NOMO-1 (cell line): ENCODE measurements around the gene KAT14.
A peak's percentile ranks its signal among the peaks of the same experiment; 100 is the strongest.
"Not testable (repeated sequence)": the region's sequence is repeated elsewhere in the genome, so short reads cannot be mapped to it uniquely, and the experiment has no call there.

ENCODE experiments used
- DNase-seq, 2 experiments: peaks; one replicate each; lab custom pipeline; 2025; ENCODE audit not compliant: unreplicated experiment in 2 of 2; lab: John Stamatoyannopoulos, UW

The KAT14 gene

DNA sequence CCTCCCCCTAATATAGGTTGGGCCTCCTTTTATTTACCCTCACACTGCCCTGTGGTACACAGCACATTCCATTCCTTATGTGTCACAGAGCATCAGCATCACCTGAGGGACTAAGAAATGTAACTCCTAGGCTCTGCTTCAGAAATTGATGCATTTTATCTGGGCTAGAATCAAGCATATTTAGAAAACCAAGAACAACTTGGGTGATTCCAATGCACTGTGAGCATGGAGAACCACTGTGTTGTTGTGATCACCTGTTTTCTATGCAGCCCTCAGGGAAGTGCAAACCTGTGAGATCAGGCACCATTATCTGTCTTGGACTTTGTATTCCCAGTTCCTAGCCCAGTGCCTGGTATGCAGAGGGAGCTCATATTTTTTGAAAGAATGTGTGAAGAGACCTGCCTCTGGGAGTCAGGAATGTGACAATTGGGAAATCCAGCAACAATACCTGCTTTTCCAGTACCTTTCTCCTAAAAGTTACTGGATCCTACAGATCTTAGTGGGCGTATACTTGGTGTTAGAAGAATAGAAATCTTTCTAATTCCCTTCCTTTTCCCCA is 7.0 kb downstream of the KAT14 start:
- no peak for DNase-seq

DNA sequence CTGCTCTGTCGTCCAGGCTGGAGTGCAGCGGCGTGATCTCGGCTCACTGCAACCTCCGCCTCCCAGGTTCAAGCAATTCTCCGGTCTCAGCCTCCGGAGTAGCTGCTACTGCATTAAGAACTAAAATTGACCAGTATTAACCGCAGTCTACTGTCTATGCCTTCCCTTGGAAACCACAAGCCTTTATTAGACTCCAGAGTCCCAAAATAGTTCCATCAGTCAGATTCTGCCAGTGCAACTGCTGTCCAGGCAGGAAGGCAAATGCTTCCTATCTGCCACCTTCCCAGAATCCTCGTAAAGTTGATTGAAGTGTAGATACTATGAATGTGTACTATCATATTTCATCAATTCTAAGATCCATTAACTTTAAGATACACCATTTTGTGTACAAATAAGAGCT is 16.7 kb downstream of the KAT14 start:
- DNase-seq, result no peak

DNA sequence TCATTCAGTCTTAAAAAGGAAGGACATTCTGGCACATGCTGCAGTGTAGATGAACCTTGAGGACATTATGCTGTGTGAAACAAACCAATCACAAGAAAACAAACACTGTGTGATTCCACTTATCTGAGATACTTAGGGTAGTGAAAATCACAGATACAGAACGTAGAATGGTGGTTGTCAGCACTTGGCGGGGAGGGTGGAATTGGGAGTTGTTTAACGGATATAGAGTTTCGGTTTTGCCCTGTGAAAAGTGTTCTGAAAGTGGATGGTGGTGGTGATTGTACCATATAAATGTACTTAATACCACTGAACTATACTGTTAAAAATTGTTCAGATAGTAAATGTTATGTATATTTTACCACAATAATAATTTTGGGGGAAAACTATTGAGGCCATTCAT is 18.4 kb downstream of the KAT14 start:
- DNase-seq, result no peak

DNA sequence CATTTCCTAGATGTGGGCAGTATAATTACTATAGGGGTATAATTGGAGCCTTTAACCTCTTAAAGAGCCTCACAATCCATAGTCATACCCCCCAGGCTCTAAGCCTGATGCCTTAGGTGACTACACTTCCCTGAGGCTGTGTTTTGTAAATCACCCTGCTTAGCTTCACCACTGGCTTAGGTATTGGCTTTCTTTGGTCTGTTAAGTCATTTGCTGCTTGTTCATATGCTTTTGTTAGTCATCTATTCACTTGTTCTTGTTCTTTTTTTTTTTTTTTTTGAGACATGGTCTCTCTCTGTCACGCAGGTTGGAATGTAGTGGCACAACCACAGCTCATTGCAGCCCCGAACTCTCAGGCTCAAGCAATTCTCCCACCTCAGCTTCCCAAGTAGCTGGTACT is 26.7 kb downstream of the KAT14 start:
- DNase-seq, result no peak

DNA sequence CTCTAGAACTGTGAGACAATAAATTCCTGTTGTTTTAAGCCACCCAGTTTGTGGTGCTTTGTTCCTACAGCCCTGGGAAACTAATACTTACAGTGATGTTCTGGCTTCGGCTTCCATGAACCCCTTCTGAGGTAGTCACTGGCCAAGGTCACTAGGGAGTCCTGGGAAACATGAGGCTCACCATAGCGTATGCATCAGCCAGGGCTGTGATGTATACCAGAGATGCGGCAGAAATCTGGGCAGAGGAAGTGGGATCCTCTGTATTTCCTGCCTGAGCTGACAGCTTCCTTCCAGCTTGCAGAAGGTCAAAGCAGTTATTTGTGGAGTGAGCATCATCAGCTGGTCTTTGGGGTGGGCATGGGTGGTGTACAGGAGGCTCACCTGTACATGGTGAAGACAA is 27.9 kb downstream of the KAT14 start:
- no peak for DNase-seq

DNA sequence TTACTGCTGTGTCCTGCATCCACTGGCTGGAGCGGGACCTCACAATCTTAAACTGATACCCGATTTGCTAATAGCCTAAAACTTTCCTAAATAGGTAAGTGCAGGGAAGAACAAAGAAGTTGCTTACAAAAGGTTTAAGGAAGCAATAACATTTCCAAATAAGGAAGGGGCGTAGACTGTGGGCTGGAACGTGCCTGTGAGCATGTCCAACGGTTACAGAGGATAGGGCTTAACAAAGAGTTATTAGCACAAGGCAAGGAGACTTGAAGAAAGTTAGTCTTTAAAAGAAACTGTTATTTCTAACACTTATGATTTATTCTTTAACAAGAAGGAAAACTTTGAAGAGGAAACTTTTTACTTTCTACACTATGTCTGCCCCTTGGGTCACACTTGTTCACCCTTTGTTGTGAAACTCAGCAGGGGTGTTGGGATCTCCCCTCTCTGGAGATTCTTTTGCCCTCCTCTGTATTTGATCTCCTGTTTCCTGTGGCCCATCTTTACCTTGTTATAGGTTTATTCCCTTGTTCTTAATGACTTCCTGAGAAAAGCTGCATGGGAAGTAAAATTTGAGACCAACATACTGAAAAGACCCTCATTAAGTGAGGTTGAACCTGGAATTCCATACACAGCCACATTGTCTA is 28.7 kb downstream of the KAT14 start:
- DNase-seq, result peak in 1 of 2 experiments; percentile 15

DNA sequence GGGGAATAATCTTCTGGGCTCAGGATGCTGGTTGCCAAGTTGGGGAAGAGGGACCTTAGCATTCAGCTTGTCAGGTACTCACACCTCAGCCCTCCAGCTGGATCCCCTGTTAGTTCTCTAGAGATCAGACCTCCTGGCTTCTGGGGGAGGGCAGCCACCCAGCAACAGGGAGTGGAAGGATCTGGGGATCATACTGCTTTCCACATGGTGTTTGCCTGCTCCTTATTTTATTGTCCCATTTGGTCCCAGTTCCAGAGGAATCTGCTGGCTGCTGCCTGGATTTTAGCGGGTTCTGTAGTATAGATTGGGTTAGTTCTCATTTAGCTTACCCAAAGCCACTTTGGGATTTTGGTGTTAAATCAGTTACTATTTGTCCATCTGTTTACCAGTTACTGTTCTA is 29.3 kb downstream of the KAT14 start:
- no peak for DNase-seq

DNA sequence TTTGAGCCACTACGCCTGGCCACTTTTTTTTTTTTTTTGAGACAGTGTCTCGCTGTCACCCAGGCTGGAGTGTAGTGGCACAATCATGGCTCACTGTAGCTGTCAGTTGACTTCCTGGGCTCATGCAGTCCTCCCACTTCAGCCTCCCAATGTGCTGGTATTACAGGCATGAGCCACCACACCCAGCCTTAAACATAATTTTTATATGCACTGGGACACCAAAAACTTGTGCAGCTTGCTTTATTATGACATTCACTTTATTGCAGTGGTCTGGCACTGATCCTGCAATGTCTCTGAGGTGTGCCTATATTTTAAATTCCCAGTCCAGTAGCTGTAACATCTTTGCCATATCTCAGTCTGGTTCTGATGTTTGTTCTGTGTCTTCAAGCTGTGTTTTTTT is 34.7 kb downstream of the KAT14 start:
- DNase-seq, result no peak

DNA sequence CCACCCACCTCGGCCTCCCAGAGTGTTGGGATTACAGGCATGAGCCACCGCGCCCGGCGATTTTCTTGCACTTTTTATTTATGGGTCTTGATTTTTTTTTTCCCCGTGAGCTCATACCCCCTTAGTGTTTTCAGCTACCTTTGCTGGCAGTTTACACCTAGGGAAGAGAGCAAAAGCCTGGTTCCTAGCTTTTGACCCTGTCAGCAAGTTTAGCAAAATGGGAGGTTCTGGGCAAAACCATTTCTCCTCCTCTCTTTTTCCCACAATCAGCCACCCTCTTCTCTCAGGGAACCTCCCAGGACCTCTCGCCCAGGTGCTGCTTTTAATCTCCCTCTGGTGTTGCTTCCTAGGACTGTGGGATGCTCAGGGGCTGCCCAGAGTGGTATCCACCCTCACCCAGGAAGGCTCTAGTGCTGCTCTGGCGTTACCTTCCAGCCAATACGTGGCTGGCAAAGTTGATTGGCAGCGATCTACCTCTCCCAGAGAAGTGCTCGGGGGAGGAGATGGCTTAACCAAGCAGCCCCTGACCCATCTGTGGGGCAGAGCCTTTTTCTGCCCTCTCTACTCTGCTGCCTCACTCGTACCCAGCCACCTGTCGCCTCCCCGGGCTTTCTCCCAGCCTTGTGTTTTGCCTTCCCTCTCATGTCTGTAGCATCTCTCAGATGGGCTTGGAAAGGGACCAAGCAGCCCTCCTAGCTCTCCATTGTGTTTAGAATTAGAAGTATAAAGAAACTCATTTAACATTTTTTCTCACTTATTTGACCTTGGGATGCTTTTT is 37.4 kb downstream of the KAT14 start:
- DNase-seq, result no peak

DNA sequence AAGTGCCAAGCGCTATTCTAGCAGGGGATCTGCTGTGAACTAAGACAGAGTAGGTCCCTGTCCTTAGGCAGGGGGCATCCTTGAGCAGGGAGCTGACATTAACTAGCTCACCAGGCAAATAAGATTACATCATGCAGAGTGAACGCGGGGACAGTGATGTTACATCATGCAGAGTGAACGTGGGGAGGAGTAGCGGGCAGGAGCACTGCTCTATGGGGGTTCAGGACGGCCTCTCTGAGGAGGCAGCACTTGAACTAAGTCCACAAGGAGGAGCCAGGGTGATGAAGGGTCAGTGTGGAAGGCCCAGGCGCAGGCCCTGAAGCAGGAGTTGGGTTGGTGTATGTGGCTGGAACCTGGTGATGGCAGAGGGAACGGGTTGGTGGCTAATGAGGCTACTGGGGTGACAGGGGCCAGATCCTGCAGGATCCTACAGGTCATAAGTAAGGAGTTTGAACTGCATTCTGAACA is 38.7 kb downstream of the KAT14 start:
- DNase-seq, result no peak

DNA sequence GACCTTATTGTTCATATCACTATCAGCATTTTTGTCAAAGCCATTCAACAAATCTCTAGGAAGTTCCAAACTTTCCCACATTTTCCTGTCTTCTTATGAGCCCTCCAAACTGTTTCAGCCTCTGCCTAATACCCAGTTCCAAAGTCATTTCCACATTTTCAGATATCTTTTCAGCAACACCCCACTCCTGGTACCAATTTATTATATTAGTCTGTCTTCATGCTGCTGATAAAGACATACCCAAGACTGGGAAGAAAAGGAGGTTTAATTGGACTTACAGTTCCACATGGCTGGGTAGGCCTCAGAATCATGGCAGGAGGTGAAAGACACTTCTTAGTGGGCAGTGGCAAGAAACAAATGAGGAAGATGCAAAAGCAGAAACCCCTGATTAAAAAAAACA is 42.7 kb downstream of the KAT14 start:
- DNase-seq, result not testable (repeated sequence)

DNA sequence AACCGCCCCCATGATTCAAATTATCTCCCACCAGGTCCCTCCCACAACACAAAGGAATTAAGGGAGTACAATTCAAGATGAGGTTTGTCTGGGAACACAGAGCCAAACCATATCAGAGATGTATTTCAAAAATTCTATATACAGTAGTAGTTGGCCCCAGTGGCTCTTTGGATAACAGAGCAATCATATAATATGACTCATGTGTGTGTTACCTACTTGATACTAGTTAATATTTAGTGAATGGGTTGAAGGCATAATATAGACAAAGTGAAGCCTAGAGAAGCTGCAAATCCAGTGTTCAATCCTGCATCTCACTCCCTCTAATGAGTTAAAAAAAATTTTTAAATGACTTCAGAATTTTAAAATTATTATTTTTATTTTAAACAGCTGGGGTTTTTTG is 43.2 kb downstream of the KAT14 start:
- DNase-seq, result no peak

DNA sequence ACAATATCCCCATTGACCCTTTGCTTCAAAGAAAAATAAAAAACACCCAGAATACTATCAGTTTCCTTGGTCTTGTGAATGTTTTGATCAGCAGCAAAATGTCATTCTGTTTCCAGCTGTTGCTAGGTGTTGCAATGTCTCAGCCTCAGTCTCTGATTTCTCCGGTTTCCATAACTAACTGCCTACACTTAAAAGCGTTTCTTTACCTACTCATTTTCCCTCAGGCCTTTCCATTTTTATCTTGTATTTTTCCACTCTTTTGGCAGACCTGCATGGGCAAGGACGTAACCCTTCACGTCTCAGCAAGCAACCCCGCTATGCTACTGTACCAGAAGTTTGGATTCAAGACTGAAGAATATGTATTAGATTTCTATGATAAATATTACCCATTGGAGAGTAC is 49.4 kb downstream of the KAT14 start:
- DNase-seq, result no peak

DNA sequence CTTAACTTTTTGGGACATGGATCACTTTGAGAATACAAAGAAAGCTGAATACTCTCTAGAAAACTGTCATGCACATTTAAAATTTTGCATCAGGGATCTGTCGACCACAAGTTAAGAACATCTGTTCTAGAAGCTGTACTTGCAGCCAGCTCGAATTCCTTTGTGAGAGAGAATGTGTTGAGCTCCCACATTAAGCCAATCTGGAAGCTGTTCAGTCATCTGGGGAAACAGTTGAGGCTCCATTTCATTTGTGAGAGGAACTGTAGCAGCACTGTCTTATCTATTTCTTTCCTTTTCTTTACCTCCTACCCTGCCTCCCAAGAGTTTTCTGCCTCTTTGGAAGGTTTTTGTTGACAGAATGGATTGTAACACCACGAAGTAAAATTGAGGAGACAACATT is 50.8 kb downstream of the KAT14 start:
- no peak for DNase-seq

DNA sequence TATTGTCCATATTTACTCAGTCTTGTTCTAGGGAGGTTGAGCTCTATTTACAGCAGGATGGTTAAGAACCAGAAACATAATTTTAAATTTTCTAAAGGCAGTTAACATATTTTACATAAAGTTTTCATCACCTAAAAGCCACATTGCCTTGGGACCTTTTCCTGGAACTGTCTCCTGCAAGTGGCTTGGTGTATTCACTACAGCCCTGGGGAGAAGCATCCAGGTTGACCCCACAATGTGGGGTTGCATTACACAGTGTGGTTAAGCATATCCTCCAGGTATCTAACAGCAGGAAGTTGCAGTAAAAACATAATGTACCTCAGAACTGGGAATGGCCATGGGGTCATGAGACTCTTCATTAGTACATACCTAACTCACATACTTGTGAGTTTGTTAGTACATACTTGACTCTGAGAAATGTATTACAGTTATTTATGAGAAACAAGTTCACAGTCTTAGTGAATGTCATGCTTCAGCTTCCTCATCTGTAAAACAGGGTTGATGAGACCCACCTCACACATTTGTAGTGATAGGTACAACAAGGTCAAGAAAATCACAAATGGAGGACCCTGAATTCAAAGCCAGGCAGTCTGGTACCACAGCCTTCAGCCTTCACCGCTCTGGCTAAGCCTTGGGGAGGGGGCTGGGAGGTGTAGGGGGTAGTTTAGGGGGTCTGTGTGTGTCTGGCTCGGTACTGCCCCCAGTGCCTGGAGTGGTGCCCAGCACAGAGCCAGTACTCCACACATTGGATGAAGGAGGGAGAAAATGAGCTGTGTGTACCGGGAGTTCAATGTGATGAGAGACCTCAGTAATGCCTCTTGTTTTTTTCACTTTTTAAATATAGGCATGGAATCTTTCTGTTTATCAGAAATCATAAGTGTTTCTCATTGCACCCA is 52.9 kb downstream of the KAT14 start:
- DNase-seq, result no peak

DNA sequence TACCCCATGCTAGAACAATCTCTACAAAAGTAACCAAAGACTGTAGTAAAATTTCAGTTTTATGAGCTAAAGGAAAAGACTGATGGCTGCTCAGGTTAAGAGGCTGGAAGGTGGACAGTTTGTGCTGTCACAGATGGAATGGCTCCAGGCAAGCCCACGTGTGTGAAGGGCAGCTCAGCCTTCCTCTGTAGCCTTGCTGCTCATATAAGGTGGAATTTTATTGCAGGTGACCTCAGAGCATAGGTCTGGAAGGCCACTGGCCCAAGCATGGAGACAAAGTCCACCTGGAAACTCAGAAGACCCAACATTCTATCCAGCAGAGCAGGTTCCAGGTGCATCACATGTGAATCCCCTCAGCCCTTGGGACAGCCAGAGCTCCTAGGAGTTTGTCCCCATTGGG is 53.6 kb downstream of the KAT14 start:
- no peak for DNase-seq

DNA sequence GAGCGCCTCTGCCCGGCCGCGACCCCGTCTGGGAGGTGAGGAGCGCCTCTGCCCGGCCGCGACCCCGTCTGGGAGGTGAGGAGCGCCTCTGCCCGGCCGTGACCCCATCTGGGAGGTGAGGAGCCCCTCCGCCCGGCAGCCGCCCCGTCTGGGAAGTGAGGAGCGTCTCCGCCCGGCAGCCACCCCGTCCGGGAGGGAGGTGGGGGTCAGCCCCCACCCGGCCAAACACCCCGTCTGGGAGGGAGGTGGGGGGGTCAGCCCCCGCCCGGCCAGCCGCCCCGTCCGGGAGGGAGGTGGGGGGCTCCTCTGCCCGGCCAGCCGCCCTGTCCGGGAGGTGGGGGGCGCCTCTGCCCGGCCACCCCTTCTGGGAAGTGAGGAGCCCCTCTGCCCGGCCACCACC is 56.8 kb downstream of the KAT14 start:
- DNase-seq, result not testable (repeated sequence)

DNA sequence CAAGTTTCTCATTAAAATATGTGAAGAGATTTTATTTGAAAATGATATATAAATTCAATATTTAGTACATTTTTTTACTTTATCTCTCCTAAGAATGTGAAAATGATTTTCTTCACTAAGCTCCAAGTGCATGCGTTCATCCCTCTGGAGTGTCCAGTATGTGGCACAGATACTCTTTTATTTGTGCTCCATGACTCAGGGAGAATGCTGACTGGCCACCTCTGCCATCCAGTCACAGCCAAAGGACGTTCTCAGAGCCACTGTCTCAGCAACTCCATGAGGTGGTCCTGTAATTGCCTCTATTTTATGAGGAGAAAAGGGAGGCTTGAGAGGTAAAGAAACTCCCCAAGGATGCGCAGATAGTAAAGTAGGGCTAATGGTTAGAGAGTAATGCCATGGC is 58.3 kb downstream of the KAT14 start:
- DNase-seq, result no peak

DNA sequence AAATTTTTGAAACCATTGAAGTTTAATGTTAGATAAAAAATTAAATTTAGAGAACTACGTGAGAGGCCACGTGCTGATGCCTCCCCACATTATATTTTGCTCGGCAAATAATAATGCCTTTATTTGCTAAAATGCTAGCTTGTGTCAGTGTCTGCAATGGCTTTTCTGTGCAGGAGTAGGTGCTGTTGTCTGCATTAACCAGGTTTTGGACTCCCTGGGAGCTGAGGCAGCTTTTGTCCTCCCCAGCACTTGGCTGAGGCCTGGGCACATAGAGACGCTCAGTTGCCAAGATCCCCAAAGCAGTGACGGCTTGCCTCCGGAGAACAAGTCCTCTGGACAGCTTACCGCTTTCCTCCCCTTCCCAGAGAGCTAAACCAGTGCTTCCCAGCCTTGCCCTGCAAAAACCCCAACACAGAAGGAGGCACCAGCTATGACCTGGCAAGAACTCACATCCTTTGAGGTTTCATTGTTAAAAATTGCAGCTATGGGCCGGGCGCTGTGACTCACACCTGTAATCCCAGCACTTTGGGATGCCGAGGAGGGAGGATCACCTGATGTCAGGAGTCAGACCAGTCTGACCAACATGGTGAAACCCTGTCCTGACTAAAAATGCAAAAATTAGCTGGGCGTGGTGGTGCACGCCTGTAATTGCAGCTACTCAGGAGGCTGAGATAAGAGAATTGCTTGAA is 59.9 kb downstream of the KAT14 start:
- no peak for DNase-seq

DNA sequence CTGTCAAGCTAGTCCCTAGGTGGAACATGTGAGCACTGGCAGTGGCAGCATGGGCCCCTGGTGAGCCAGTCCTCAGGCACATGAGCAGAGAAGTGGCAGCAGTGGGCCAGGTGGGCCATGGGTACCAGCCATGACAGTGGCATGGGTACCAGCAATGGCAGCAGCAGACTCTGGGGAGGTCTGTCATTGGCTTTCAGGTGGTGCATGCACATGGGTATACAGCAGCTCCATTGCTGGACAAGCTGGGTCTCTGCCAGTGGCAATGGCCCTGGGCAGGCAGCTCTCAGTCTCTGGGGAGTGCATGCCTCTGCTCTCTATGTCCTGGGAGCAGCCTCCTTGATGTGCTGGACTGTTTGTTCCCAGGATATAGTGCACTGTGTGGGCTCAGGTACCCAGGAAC is 65.3 kb downstream of the KAT14 start:
- no peak for DNase-seq

DNA sequence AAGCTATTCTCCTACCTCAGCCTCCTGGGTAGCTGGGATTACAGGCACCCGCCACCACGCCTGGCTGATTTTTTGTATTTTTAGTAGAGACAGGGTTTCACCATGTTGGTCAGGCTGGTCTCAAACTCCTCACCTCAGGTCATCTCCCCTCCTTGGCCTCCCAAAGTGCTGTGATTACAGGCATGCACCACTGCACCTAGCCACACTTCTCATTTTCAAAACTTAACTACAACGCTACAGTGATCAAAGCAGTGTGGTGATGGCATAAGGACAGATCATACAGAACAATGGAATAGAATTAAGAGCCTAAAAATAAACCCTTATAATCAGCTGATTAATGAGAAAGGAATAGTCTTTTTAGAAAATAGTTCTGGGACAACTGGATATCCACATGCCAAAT is 66.0 kb downstream of the KAT14 start:
- DNase-seq, result not testable (repeated sequence)
